Tibial artery (tissue), 4 donors: ENCODE data around the gene CRK.
A peak's percentile ranks its signal among the peaks of the same experiment; 100 is the strongest.

Experiments used
- DNase-seq, 2 donors: peaks; one replicate each; pipeline ENCODE4 v3.0.0-alpha.2; 2019
- H3K27ac ChIP-seq, 2 donors: fragments of 200-600 bp; sonication (generic) in 1 of 2; 1 replicate in 1 of 2; 2 replicates in 1 of 2; pipeline ENCODE4 v1.5.1; 2018 to 2019; ENCODE audit warnings: mild to moderate bottlenecking in 1 of 2
- H3K27me3 ChIP-seq, 2 donors: fragments of 200-600 bp; sonication (generic) in 1 of 2; one replicate each; pipeline versions ENCODE4 v1.5.1 to v1.6.0; 2016 to 2019
- H3K36me3 ChIP-seq, 3 donors: fragments of 200-600 bp; sonication (generic) in 2 of 3; one replicate each; pipeline ENCODE4 v1.5.1; 2016 to 2019; ENCODE audit warnings: mild to moderate bottlenecking in 2 of 3
- H3K4me1 ChIP-seq, 4 donors: fragments of 200-600 bp; sonication (generic) in 2 of 4; 1 replicate in 3 of 4; 2 replicates in 1 of 4; pipeline ENCODE4 v1.5.1; 2016 to 2019
- H3K4me3 ChIP-seq, 2 donors: fragments of 200-600 bp; sonication (generic) in 1 of 2; 1 replicate in 1 of 2; 2 replicates in 1 of 2; pipeline ENCODE4 v1.5.1; 2018 to 2019; ENCODE audit warnings: mild to moderate bottlenecking in 2 of 2
- H3K9me3 ChIP-seq, 3 donors: fragments of 200-600 bp; sonication (generic) in 1 of 3; one replicate each; pipeline ENCODE4 v1.5.1; 2016 to 2019
- CTCF ChIP-seq, 2 experiments: fragments of 200-600 bp in 1 of 2; fragments of 450-650 bp in 1 of 2; IDR thresholded peaks; one replicate each; pipeline ENCODE4 v1.5.1; 2017 to 2019; ENCODE audit warnings: antibody characterized with exemption in 2 of 2, mild to moderate bottlenecking in 1 of 2, moderate library complexity in 1 of 2
- intact Hi-C: fragments of 100-400 bp; cut with DNase I; formaldehyde crosslinking; loops from one replicate; pipeline ENCODE4 v1.15.0; 2023; ENCODE audit warnings: low total_unique reads

The CRK gene

GRCh38 chr17:1473170-1473569 lies 17.1 kb upstream of the CRK start:
- no peak for DNase-seq
- intact Hi-C loops: no loop called here

GRCh38 chr17:1471911-1472821 lies 16.1 kb upstream of the CRK start:
- H3K36me3 ChIP-seq: peaks cover 74 to 99% (median 87%) of the 10 kb centered on the region in 3 donors
- H3K27me3 ChIP-seq: no peaks in the 10 kb centered on the region
- no peak overlapping the region for H3K27ac ChIP-seq
- intact Hi-C loops: no loop called here
- H3K9me3 ChIP-seq: no peaks in the 10 kb centered on the region
- peaks cover 0 to 25% (median 10%) of the 10 kb centered on the region in 4 donors for H3K4me1 ChIP-seq
- DNase-seq: no peak
- TF ChIP-seq CTCF (IDR thresholded peaks at IDR 0.05): no peak
- no peak overlapping the region for H3K4me3 ChIP-seq

More at GRCh38 chr17:1473170-1473569, 17.1 kb upstream of the CRK start:
- Histone ChIP-seq H3K4me1 (peaks cover 0 to 32% (median 10%) of the 10 kb centered on the region in 4 donors), H3K27me3 (no peaks in the 10 kb centered on the region), H3K4me3 (no peak overlapping the region), H3K27ac (no peak overlapping the region), H3K36me3 (peaks cover 76 to 99% (median 87%) of the 10 kb centered on the region in 3 donors), H3K9me3 (no peaks in the 10 kb centered on the region)
- TF ChIP-seq CTCF (IDR thresholded peaks at IDR 0.05): no peak

GRCh38 chr17:1471490-1471889 lies 15.5 kb upstream of the CRK start:
- no peak for DNase-seq
- H3K27ac ChIP-seq: no peak overlapping the region
- intact Hi-C loops: no loop called here
- H3K27me3 ChIP-seq: no peaks in the 10 kb centered on the region
- H3K4me1 ChIP-seq: peaks cover 0 to 19% (median 8%) of the 10 kb centered on the region in 4 donors
- H3K4me3 ChIP-seq: no peak overlapping the region
- peaks cover 80 to 100% (median 90%) of the 10 kb centered on the region in 3 donors for H3K36me3 ChIP-seq
- TF ChIP-seq CTCF (IDR thresholded peaks at IDR 0.05): no peak
- no peaks in the 10 kb centered on the region for H3K9me3 ChIP-seq

- H3K27ac ChIP-seq: peak overlapping the region in 1 of 2 donors; percentile 2
- peaks cover 0 to 13% (median 7%) of the 10 kb centered on the region in 4 donors for H3K4me1 ChIP-seq
- peaks cover 86 to 100% (median 96%) of the 10 kb centered on the region in 3 donors for H3K36me3 ChIP-seq
- no peak for DNase-seq
- TF ChIP-seq CTCF (IDR thresholded peaks at IDR 0.05): no peak
- no peak overlapping the region for H3K4me3 ChIP-seq
- H3K27me3 ChIP-seq: no peaks in the 10 kb centered on the region
- no peaks in the 10 kb centered on the region for H3K9me3 ChIP-seq
- intact Hi-C loops: no loop called here
Observed at GRCh38 chr17:1470755-1471462, 14.9 kb upstream of the CRK start.

GRCh38 chr17:1470071-1470754 lies 14.2 kb upstream of the CRK start:
- peaks cover 0 to 6% (median 3%) of the 10 kb centered on the region in 4 donors for H3K4me1 ChIP-seq
- no peak for DNase-seq
- peaks cover 87 to 100% (median 100%) of the 10 kb centered on the region in 3 donors for H3K36me3 ChIP-seq
- H3K27me3 ChIP-seq: no peaks in the 10 kb centered on the region
- intact Hi-C loops: no loop called here
- H3K4me3 ChIP-seq: no peak overlapping the region
- H3K27ac ChIP-seq: peak overlapping the region in 1 of 2 donors; percentile 2
- no peak for TF ChIP-seq CTCF (IDR thresholded peaks at IDR 0.05)
- no peaks in the 10 kb centered on the region for H3K9me3 ChIP-seq
